Stomach (tissue), 9 donors: ENCODE measurements around the gene UGP2. TPM values are rescaled to one million over a fixed set of nuclear protein-coding genes. Genes with fewer than 3 reads are reported as not detected.

Experiments
- DNase-seq, 2 donors: peaks; one replicate each; pipeline versions ENCODE4 v3.0.0 to v3.0.0-alpha.2; 2013 to 2019
- H3K27ac ChIP-seq, 5 donors: fragments of 200-600 bp in 4 of 5; sonication (generic) in 4 of 5; one replicate each; pipeline ENCODE4 v1.5.1; 2013 to 2019; ENCODE audit warnings: mild to moderate bottlenecking in 1 of 5, moderate library complexity in 1 of 5
- H3K27me3 ChIP-seq, 3 donors: fragments of 200-600 bp; sonication (generic); one replicate each; pipeline ENCODE4 v1.5.1; 2017 to 2019; ENCODE audit warnings: mixed run types in 1 of 3
- H3K36me3 ChIP-seq, 4 donors: fragments of 200-600 bp; sonication (generic); 1 replicate in 3 of 4; 2 replicates in 1 of 4; pipeline ENCODE4 v1.5.1; 2016 to 2019
- H3K4me1 ChIP-seq, 4 donors: fragments of 200-600 bp; sonication (generic); one replicate each; pipeline ENCODE4 v1.5.1; 2016 to 2019
- H3K4me3 ChIP-seq, 4 donors: fragments of 200-600 bp; sonication (generic) in 3 of 4; one replicate each; pipeline ENCODE4 v1.5.1; 2016 to 2019; ENCODE audit warnings: mild to moderate bottlenecking in 1 of 4
- H3K9me3 ChIP-seq, 4 donors: fragments of 200-600 bp; sonication (generic); one replicate each; pipeline ENCODE4 v1.5.1; 2016 to 2019
- EP300 ChIP-seq: sonication (generic); formaldehyde crosslinking; IDR thresholded peaks from one replicate; pipeline ENCODE4 v1.6.1; 2017; ENCODE audit warnings: antibody characterized with exemption
- POLR2A ChIP-seq, 4 donors: fragments of 450-650 bp; IDR thresholded peaks; one replicate each; pipeline ENCODE4 v1.6.1; 2016; ENCODE audit warnings: antibody characterized with exemption in 4 of 4, control low read depth in 2 of 4, mild to moderate bottlenecking in 1 of 4, moderate library complexity in 1 of 4
- POLR2AphosphoS5 ChIP-seq, 3 donors: sonication (generic); formaldehyde crosslinking; IDR thresholded peaks; one replicate each; pipeline ENCODE4 v1.6.1; 2016; ENCODE audit warnings: antibody characterized with exemption in 3 of 3
- WGBS, 5 donors: extraction: QIAGEN DNeasy Blood & Tissue Kit in 3 of 5; methylation state at CpG; one replicate each; pipeline versions ENCODE4 v1.1.5 to v1.1.7; 2013 to 2018; 5-methylcytosine and 5-hydroxymethylcytosine counted together
- intact Hi-C: fragments of 100-400 bp; cut with DNase I; formaldehyde crosslinking; loops from one replicate; pipeline ENCODE4 v1.15.1; 2023; ENCODE audit warnings: low total_unique reads
- polyA plus RNA-seq, 3 donors: library from polyadenylated mRNA; stranded (reverse); fragments of 200-250 nt; gene quantifications; one replicate each; pipeline ENCODE4 v1.2.3, GENCODE V29; 2013
- total RNA-seq, 5 donors: library from RNA; depleted of rRNA; stranded (reverse); fragments of >200 nt; gene quantifications; one replicate each; pipeline versions ENCODE4 v1.1.0 to v1.2.3, GENCODE V29; 2014 to 2016
- TF ChIP-seq, protein P1 (sequence below), 7 experiments: fragments of 450-650 bp in 4 of 7; fragments of 200-600 bp in 3 of 7; sonication (generic) in 3 of 7; IDR thresholded peaks; one replicate each; pipeline ENCODE4 v1.5.1; 2016 to 2019; ENCODE audit warnings: antibody characterized with exemption in 7 of 7, control low read depth in 2 of 7, mild to moderate bottlenecking in 1 of 7
- donor health status: healthy with polysubstance abuse.
- donor health status: Bipolar disorder and iron deficiency.
- donor health status: healthy.

UGP2 gene
- total and polyA plus RNA-seq, 8 donors, result 38.5 to 135 (median 93.7) TPM

DNA sequence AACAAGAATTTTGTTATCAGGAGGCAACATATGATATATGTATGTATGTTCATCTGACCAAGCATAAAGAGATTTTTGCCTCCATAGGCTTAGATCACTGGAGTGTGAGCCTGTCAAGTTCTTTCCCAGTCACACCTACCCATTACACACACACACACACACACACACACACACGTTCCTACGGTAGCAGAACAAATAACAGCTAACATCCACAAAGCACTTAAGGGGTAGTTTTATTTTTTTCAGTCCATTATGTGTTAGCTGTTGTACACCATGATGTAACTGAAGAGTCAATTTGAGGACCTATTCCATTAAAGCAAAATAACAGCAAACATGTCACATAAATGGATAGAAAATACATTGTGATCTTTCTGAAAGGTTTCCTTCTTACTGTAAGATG lies 39.5 kb downstream of the UGP2 start:
- WGBS, 5 donors, result 49 to 74% (median 55%) methylated on average over 2 of the region's 2 CpGs

DNA sequence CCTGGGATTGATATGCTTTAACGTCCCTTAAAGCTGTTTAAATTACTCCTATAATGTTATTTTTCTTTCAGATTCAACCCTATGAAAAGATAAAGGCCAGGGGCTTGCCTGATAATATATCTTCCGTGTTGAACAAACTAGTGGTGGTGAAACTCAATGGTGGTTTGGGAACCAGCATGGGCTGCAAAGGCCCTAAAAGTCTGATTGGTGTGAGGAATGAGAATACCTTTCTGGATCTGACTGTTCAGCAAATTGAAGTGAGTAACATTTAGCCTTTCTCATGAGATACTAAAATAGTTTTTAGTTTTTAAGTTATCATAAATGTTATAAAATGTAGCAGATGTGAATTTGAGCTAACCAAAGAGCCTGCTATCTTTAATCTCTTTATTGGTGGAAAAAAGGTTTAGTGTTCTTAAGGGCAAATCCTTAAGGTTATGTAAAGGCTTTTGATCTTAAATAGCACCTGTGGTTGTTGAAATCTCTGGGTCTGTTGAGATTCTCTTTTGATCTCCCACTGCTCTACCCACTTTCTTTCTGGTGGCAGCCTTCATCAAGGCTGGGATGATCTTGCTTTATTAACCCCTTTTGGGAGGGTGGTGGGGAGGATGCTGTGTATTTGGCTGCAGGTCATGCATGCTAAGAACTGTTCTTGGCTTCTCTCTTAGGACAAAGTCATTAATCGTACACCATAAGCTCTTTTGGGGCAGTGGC lies 40.9 kb downstream of the UGP2 start:
- Histone ChIP-seq H3K27ac (no peak overlapping the region), H3K36me3 (peaks cover 10 to 62% (median 50%) of the 10 kb centered on the region in 4 donors)

More for the DNA sequence above, 39.5 kb downstream of the UGP2 start:
- Histone ChIP-seq H3K27me3 (no peaks in the 10 kb centered on the region), H3K27ac (no peak overlapping the region), H3K36me3 (peaks cover 7 to 53% (median 36%) of the 10 kb centered on the region in 4 donors), H3K4me3 (no peak overlapping the region), H3K9me3 (no peaks in the 10 kb centered on the region), H3K4me1 (peaks cover 0 to 3% (median 0%) of the 10 kb centered on the region in 4 donors)
- peak in 1 of 2 donors; percentile 58 for DNase-seq
- TF ChIP-seq POLR2AphosphoS5 (IDR thresholded peaks at IDR 0.05), result no peak
- no peak for TF ChIP-seq EP300
- TF ChIP-seq, protein P1, sequence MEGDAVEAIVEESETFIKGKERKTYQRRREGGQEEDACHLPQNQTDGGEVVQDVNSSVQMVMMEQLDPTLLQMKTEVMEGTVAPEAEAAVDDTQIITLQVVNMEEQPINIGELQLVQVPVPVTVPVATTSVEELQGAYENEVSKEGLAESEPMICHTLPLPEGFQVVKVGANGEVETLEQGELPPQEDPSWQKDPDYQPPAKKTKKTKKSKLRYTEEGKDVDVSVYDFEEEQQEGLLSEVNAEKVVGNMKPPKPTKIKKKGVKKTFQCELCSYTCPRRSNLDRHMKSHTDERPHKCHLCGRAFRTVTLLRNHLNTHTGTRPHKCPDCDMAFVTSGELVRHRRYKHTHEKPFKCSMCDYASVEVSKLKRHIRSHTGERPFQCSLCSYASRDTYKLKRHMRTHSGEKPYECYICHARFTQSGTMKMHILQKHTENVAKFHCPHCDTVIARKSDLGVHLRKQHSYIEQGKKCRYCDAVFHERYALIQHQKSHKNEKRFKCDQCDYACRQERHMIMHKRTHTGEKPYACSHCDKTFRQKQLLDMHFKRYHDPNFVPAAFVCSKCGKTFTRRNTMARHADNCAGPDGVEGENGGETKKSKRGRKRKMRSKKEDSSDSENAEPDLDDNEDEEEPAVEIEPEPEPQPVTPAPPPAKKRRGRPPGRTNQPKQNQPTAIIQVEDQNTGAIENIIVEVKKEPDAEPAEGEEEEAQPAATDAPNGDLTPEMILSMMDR (IDR thresholded peaks at IDR 0.05), result no peak
- no peak for TF ChIP-seq POLR2A (IDR thresholded peaks at IDR 0.05)
- intact Hi-C loops, result no loop called here

DNA sequence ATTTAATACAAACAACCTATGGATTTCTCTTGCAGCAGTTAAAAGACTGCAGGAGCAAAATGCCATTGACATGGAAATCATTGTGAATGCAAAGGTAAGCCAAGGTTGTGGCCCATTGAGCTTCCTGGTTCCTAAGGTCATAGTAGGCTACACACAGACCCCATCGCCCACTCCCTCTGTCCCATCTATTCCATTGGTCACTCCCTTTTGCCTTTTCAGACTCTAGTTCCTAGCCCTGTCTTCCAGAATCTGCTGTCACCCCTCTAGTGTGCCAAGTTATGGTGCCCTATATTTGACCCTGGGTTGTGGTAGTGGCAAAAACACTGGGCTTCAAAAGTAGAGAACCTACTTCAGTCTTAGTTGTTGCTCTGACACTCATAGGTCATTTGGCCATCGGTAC lies 44.7 kb downstream of the UGP2 start:
- TF ChIP-seq, protein P1 (IDR thresholded peaks at IDR 0.05), result no peak
- TF ChIP-seq EP300 (no peak), POLR2A (IDR thresholded peaks at IDR 0.05) (no peak), POLR2AphosphoS5 (IDR thresholded peaks at IDR 0.05) (no peak)
- H3K27ac ChIP-seq, result no peak overlapping the region
- no peaks in the 10 kb centered on the region for H3K27me3 ChIP-seq
- H3K4me1 ChIP-seq, result peaks cover 0 to 7% (median 2%) of the 10 kb centered on the region in 4 donors
- H3K4me3 ChIP-seq, result no peak overlapping the region
- no peak for DNase-seq
- H3K9me3 ChIP-seq, result no peaks in the 10 kb centered on the region
- intact Hi-C loops, result no loop called here
- 94 to 100% (median 96%) methylated on average over 2 of the region's 2 CpGs for WGBS, 5 donors
- peaks cover 13 to 89% (median 82%) of the 10 kb centered on the region in 4 donors for H3K36me3 ChIP-seq

More for the DNA sequence above, 40.9 kb downstream of the UGP2 start:
- Histone ChIP-seq H3K27me3 (no peaks in the 10 kb centered on the region), H3K4me1 (no peaks in the 10 kb centered on the region), H3K9me3 (no peaks in the 10 kb centered on the region), H3K4me3 (no peak overlapping the region)
- TF ChIP-seq POLR2AphosphoS5 (IDR thresholded peaks at IDR 0.05), result no peak
- no peak for TF ChIP-seq POLR2A (IDR thresholded peaks at IDR 0.05)
- TF ChIP-seq, protein P1 (IDR thresholded peaks at IDR 0.05), result no peak
- no peak for TF ChIP-seq EP300
- no peak for DNase-seq
- WGBS, 5 donors, result 69 to 78% (median 73%) methylated on average over 3 of the region's 3 CpGs
- intact Hi-C loops, result no loop called here

DNA sequence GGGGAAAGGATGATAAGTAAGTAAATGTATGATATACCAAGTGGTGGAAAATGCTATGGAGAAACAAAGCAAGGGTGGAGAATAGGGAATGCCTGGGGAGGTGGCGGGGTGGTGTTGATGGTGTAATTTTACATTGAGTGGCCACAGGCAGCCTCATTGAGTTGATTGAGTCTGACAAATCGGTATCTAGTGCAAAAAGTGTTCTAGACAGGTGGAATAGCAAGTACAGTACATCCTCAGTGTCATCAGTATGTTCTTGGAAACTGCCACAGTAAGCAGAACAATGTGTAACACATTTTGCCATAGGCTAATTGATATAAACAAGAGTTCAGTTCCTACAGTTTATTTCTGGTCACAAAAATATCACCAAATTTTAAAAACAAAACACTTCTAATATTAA lies 46.4 kb downstream of the UGP2 start:
- 91 to 97% (median 95%) methylated on average over 2 of the region's 2 CpGs for WGBS, 5 donors
- DNase-seq, result no peak
- no peak overlapping the region for H3K27ac ChIP-seq
- H3K4me3 ChIP-seq, result no peak overlapping the region
- H3K27me3 ChIP-seq, result no peaks in the 10 kb centered on the region
- intact Hi-C loops, result no loop called here
- H3K9me3 ChIP-seq, result no peaks in the 10 kb centered on the region
- peaks cover 15 to 97% (median 88%) of the 10 kb centered on the region in 4 donors for H3K36me3 ChIP-seq
- H3K4me1 ChIP-seq, result peaks cover 0 to 18% (median 10%) of the 10 kb centered on the region in 4 donors
- no peak for TF ChIP-seq EP300
- TF ChIP-seq POLR2AphosphoS5 (IDR thresholded peaks at IDR 0.05), result no peak
- TF ChIP-seq POLR2A (IDR thresholded peaks at IDR 0.05), result no peak
- TF ChIP-seq, protein P1 (IDR thresholded peaks at IDR 0.05), result no peak
